IgD-negative memory B cell (primary cell): Measurements from ENCODE around the gene ANGPT4. TPM values are rescaled to one million over a fixed set of nuclear protein-coding genes. Genes with fewer than 3 reads are reported as not detected.
"Not testable (repeated sequence)": the region's sequence is repeated elsewhere in the genome, so short reads cannot be mapped to it uniquely, and the experiment has no call there.

Experiments
- H3K27ac Mint-ChIP-seq, 3 donors: one replicate each; pipeline ENCODE4 v1.8.0; 2020 to 2022; ENCODE audit warnings: mild to moderate bottlenecking in 3 of 3, mixed read lengths in 3 of 3, moderate library complexity in 1 of 3
- H3K27me3 Mint-ChIP-seq: one replicate; pipeline ENCODE4 v1.8.0; 2021; ENCODE audit warnings: mixed read lengths
- H3K36me3 Mint-ChIP-seq: one replicate; pipeline ENCODE4 v1.8.0; 2020; ENCODE audit warnings: mild to moderate bottlenecking, mixed read lengths
- H3K4me1 Mint-ChIP-seq, 3 donors: one replicate each; pipeline ENCODE4 v1.8.0; 2020 to 2022; ENCODE audit warnings: mixed read lengths in 3 of 3, mild to moderate bottlenecking in 1 of 3
- H3K4me3 Mint-ChIP-seq, 4 donors: one replicate each; pipeline ENCODE4 v1.8.0; 2020 to 2022; ENCODE audit warnings: mild to moderate bottlenecking in 4 of 4, mixed read lengths in 4 of 4, moderate library complexity in 3 of 4
- H3K9me3 Mint-ChIP-seq, 3 donors: one replicate each; pipeline ENCODE4 v1.8.0; 2020 to 2021; ENCODE audit warnings: mixed read lengths in 3 of 3, mild to moderate bottlenecking in 1 of 3
- polyA plus RNA-seq: library from polyadenylated mRNA; unstranded; fragments of 300-500 nt; fragmentation: Illumina TruSeq; gene quantifications from one replicate; pipeline ENCODE4 v1.2.3, GENCODE V29; 2021

ANGPT4 gene
- polyA plus RNA-seq, 1 donor from 2014 or later = not detected

- H3K9me3 Mint-ChIP-seq = no peaks in the 10 kb centered on the region
- peaks cover 5 to 6% (median 6%) of the 10 kb centered on the region in 3 donors for H3K4me1 Mint-ChIP-seq
- H3K27me3 Mint-ChIP-seq = no peaks in the 10 kb centered on the region
- H3K27ac Mint-ChIP-seq = no peak overlapping the region
- no peak overlapping the region for H3K4me3 Mint-ChIP-seq
- peaks cover 5% of the 10 kb centered on the region for H3K36me3 Mint-ChIP-seq
Observed at GRCh38 chr20:856361-856775, 59.8 kb downstream of the ANGPT4 start.

DNA sequence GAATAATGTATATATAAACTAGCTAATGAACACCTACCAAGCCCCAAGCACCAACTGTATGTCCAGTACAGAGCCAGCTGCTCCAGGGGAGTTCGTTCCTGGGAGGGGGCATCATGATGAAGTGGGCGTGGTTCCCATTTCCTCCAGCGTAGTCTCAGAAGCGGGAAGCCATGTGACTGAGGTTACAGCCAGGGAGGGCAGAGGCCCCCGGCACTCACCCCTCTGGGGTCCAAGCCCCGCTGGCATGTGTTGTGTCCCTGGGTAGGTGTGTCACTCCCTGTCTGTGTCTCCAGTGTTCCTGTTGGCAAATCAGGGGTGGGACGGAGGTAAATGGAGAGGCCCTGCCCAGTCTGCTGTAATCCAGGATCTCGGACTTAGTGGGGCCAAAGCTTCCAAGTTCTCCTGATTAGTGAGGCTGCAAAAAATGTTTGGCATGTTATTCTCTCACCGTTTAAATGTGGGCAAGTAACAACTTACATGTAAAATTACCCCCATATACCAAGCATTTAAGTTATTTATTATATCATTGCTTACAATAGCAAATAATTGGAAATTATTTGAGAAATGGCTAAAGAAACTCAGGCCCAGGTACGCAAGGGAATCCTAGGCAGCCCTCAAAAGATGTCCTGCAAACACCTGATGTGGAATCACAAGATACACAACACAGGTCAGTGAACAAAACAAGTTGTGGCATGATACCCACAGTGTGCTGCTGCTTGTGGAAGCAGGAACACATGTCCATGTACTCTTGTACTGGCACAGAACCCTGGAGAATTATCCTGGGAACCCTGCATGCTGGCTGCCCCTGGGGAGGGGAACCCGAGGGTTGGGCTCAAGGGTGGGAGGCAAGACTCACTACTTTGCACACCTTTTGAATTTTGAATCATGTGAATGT, 60.4 kb downstream of the ANGPT4 start:
- H3K27ac Mint-ChIP-seq = no peak overlapping the region
- H3K36me3 Mint-ChIP-seq = peaks cover 5% of the 10 kb centered on the region
- no peaks in the 10 kb centered on the region for H3K27me3 Mint-ChIP-seq
- peak overlapping the region in 1 of 4 donors; percentile 19 for H3K4me3 Mint-ChIP-seq
- no peaks in the 10 kb centered on the region for H3K9me3 Mint-ChIP-seq
- H3K4me1 Mint-ChIP-seq = peaks cover 5 to 6% (median 6%) of the 10 kb centered on the region in 3 donors

- Mint-ChIP-seq H3K27ac (no peak overlapping the region), H3K36me3 (peaks cover 5% of the 10 kb centered on the region), H3K27me3 (no peaks in the 10 kb centered on the region), H3K9me3 (peaks cover 0 to 4% (median 0%) of the 10 kb centered on the region in 3 donors), H3K4me3 (no peak overlapping the region), H3K4me1 (peaks cover 5 to 8% (median 7%) of the 10 kb centered on the region in 3 donors)
Observed at GRCh38 chr20:854601-855000, 61.5 kb downstream of the ANGPT4 start.

DNA sequence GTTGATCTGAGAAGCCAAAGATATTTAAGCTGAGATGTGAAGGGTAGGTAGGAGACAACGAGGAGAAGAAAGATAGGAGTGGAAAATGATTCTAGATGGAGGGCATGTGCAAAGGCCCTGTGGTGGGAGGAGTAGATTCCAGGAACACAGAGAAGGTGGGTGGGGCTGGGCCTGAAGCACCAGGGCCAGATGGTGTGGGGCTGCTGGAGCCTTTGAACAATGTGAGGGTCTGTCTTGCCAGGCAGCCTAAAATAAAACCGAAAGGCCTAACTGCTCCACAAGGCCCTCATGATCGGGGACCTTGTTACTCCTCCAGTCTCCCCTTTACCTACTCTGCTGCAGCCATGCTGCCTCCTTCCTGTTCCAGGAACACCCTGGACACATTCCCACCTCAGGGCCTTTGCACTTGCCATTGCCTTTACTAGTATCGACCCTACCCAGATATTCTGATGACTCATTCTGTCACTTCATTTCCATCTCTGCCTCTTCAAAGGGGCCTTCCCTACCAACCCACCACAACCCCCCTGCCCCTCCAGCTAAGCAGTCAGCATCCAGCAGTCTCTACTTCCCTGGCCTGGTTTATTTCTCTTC, 62.6 kb downstream of the ANGPT4 start:
- Mint-ChIP-seq H3K36me3 (peaks cover 5% of the 10 kb centered on the region), H3K4me1 (peaks cover 5 to 8% (median 5%) of the 10 kb centered on the region in 3 donors), H3K9me3 (peaks cover 0 to 4% (median 0%) of the 10 kb centered on the region in 3 donors), H3K27me3 (no peaks in the 10 kb centered on the region), H3K4me3 (peak overlapping the region in 1 of 4 donors; percentile 18), H3K27ac (peak overlapping the region in 1 of 3 donors; percentile 80)

GRCh38 chr20:848731-849130, 67.4 kb downstream of the ANGPT4 start:
- H3K27me3 Mint-ChIP-seq, H3K9me3 Mint-ChIP-seq, H3K4me3 Mint-ChIP-seq, H3K36me3 Mint-ChIP-seq, H3K27ac Mint-ChIP-seq: not testable (repeated sequence)
- H3K4me1 Mint-ChIP-seq = peaks cover 25 to 38% (median 32%) of the 10 kb centered on the region in 3 donors

DNA sequence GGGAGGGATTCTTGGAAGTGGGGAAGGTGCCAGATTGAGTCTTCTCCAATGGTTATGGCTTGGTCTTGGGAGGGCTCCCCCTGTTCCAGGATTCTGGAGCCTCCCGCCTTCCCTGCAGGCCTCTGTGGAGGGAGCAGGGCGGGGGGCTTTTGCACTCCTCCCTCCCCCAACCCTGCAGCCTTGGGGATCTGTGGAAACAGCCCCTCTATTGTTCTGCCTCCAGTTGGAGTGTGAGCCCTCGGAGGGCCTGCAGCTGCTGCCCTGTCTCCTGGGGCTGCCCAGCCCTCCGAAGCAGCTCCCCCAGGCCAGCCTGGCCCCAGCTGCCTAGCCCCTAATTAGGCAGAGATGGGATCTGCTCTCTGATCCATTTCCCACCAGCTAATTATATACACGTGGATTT, 67.9 kb downstream of the ANGPT4 start:
- Mint-ChIP-seq H3K4me1 (peaks cover 25 to 36% (median 32%) of the 10 kb centered on the region in 3 donors), H3K36me3 (peaks cover 1% of the 10 kb centered on the region), H3K27ac (peak overlapping the region in 1 of 3 donors; percentile 94), H3K27me3 (no peaks in the 10 kb centered on the region), H3K9me3 (peaks cover 0 to 4% (median 0%) of the 10 kb centered on the region in 3 donors), H3K4me3 (peak overlapping the region in 1 of 4 donors; percentile 28)

DNA sequence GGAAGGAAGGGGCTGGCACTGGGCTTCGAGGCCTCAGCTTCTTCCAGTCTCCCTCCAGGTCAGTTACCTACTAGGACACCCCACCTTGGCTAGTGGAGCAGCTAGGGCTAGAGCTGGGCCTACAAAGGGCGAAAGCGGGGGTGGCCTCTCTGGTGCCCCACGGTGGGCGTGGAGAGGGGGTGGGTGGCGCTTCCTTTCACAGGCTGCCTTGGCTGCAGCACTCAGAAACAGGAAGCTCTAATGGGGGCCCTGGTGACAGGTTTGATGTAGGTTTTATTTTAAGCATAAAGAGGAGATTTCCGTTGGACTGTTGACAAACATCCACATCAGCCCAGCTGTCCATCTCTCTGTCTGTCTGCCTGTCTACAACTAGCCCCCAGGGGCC, 69.2 kb downstream of the ANGPT4 start:
- Mint-ChIP-seq H3K9me3 (peaks cover 0 to 4% (median 0%) of the 10 kb centered on the region in 3 donors), H3K36me3 (no peaks in the 10 kb centered on the region), H3K27ac (peak overlapping the region; percentile 3 to 94 (median 74)), H3K4me3 (peak overlapping the region; percentile 83 to 93 (median 91)), H3K27me3 (peaks cover under 1% of the 10 kb centered on the region), H3K4me1 (peaks cover 30 to 40% (median 34%) of the 10 kb centered on the region in 3 donors)

DNA sequence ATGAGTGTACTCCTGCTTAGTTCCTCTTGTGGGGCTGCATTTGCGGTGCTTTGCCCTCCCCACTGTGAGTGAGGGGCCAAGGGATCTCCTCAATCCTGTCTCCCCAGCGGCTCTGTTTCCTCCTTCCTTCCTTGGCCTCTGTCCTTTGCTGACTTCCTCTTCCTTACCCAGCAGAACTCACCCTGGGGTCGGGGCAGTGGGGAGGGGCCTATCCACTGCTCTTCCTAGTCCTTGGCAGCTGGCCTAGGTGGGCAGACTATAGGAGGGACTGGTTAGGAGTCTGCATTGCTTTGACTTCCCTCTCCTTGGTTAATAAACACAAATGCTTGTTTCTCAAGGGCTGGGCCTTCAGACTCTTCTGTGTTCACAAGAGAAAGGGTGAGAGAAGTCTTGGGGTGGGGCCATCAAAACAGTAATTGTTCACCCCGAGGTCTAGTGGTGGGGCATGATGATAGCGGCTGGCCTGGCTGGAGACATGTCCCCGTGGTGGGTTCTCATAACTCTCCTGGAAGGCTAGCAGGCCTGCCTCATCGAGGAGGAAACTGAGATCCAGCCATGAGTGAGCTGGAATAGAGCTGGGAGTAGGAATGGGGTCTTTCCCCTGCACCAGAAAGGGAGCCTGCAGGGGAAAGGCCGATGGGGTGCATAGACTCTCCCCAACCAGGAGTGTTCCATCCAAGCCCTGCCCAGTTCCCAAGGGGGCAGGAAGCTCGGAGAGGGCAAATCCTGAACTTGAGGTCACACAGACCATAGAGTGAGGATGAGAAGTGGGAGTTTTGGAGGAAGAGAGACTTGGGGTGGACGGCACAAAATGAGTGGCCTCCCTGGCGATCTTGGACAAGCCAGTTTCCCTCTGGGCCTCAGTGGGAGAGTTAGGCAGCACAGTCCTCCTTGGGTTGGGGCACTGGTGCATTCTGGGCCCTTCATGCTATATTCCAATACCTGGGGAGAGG, 69.9 kb downstream of the ANGPT4 start:
- H3K36me3 Mint-ChIP-seq = no peaks in the 10 kb centered on the region
- peaks cover 30 to 37% (median 33%) of the 10 kb centered on the region in 3 donors for H3K4me1 Mint-ChIP-seq
- peak overlapping the region; percentile 3 to 94 (median 53) for H3K27ac Mint-ChIP-seq
- H3K27me3 Mint-ChIP-seq = peaks cover 2% of the 10 kb centered on the region
- peak overlapping the region; percentile 83 to 93 (median 91) for H3K4me3 Mint-ChIP-seq
- peaks cover 0 to 4% (median 0%) of the 10 kb centered on the region in 3 donors for H3K9me3 Mint-ChIP-seq

DNA sequence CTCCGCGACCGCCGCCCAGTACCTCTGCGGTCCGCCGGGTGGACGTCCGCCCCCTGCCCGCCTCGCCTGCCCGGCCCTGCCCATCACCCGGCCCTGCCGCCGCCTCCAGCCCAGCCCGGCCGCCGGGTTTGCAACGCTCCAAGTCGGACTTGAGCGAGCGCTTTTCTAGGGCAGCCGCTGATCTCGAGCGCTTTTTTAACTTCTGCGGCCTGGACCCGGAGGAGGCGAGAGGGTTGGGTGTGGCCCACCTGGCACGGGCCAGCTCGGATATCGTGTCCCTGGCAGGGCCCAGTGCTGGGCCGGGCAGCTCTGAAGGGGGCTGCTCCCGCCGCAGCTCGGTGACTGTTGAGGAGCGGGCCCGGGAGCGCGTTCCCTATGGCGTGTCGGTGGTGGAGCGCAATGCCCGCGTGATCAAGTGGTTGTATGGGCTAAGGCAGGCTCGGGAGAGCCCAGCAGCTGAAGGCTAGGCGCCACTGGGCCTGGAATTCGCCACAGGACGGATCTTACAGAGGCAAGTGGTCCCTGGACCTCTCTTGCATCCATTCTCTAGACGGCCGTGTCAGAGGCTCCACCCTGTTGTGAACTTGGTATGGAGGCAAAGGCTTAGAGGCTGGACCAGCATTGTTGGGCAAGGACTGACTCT, 70.8 kb downstream of the ANGPT4 start:
- Mint-ChIP-seq H3K9me3 (peaks cover 0 to under 1% (median 0%) of the 10 kb centered on the region in 3 donors), H3K36me3 (no peaks in the 10 kb centered on the region), H3K4me1 (peaks cover 30 to 40% (median 36%) of the 10 kb centered on the region in 3 donors), H3K27ac (peak overlapping the region; percentile 3 to 94 (median 53)), H3K27me3 (peaks cover 2% of the 10 kb centered on the region), H3K4me3 (peak overlapping the region; percentile 83 to 93 (median 91))

GRCh38 chr20:844473-845225, 71.5 kb downstream of the ANGPT4 start:
- Mint-ChIP-seq H3K27ac (peak overlapping the region; percentile 57 to 80 (median 78)), H3K4me3 (peak overlapping the region; percentile 83 to 96 (median 91)), H3K36me3 (no peaks in the 10 kb centered on the region), H3K4me1 (peaks cover 30 to 39% (median 35%) of the 10 kb centered on the region in 3 donors), H3K9me3 (no peaks in the 10 kb centered on the region), H3K27me3 (peaks cover 2% of the 10 kb centered on the region)

- peak overlapping the region in 2 of 3 donors; percentile 57 to 78 for H3K27ac Mint-ChIP-seq
- no peaks in the 10 kb centered on the region for H3K36me3 Mint-ChIP-seq
- H3K9me3 Mint-ChIP-seq = no peaks in the 10 kb centered on the region
- peak overlapping the region in 3 of 4 donors; percentile 52 to 92 (median 90) for H3K4me3 Mint-ChIP-seq
- peaks cover 2% of the 10 kb centered on the region for H3K27me3 Mint-ChIP-seq
- H3K4me1 Mint-ChIP-seq = peaks cover 30 to 37% (median 35%) of the 10 kb centered on the region in 3 donors
Observed at GRCh38 chr20:843912-844311, 72.2 kb downstream of the ANGPT4 start.

DNA sequence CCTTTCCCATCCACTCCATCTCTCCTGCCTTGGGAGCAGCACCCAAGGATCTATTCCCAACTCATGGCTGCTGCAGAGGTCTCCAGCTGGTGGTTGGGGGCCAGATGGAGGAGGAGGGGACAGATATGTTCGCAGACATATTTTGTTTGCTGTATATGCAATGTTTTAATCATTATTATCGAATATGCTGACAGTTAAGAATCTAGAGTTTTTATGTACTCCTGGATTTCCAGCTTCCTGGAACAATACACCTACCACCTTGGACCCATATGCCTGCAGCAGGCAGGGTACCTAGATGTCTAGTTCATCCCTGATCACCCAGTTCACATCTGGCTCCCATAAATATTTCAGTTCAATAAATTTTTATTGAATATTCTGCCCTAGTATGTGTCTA, 73.6 kb downstream of the ANGPT4 start:
- H3K4me1 Mint-ChIP-seq = peaks cover 35 to 36% (median 36%) of the 10 kb centered on the region in 3 donors
- no peaks in the 10 kb centered on the region for H3K9me3 Mint-ChIP-seq
- peak overlapping the region in 2 of 4 donors; percentile 61 to 85 for H3K4me3 Mint-ChIP-seq
- peaks cover 2% of the 10 kb centered on the region for H3K27me3 Mint-ChIP-seq
- peaks cover 1% of the 10 kb centered on the region for H3K36me3 Mint-ChIP-seq
- H3K27ac Mint-ChIP-seq = no peak overlapping the region
